Stimulated activated CD4-positive, alpha-beta T cell treated with anti-CD3 and anti-CD28 coated beads, TNF-alpha, amount 100 ng/mL, for 1 hour (primary cell): ENCODE measurements around the gene DNAJA4.

ENCODE experiments used
- DNase-seq, 3 donors: peaks; one replicate each; pipeline ENCODE4 v3.0.0-alpha.2; 2020; ENCODE audit warnings: low read depth in 3 of 3, low spot score in 1 of 3

The DNAJA4 gene

GRCh38 chr15:78313383-78313782 is 49.0 kb downstream of the DNAJA4 start:
- no peak for DNase-seq

- no peak for DNase-seq
Observed at GRCh38 chr15:78314181-78314581, 49.8 kb downstream of the DNAJA4 start.

GRCh38 chr15:78315686-78316282 is 51.4 kb downstream of the DNAJA4 start:
- no peak for DNase-seq

- DNase-seq = no peak
Observed at GRCh38 chr15:78316283-78317083, 52.1 kb downstream of the DNAJA4 start.

GRCh38 chr15:78317145-78317836 is 52.9 kb downstream of the DNAJA4 start:
- no peak for DNase-seq

GRCh38 chr15:78319588-78319987 is 55.2 kb downstream of the DNAJA4 start:
- DNase-seq = no peak

GRCh38 chr15:78320183-78320582 is 55.8 kb downstream of the DNAJA4 start:
- no peak for DNase-seq

GRCh38 chr15:78321041-78321570 is 56.7 kb downstream of the DNAJA4 start:
- no peak for DNase-seq

GRCh38 chr15:78321786-78322185 is 57.4 kb downstream of the DNAJA4 start:
- DNase-seq = no peak

GRCh38 chr15:78322243-78322642 is 57.9 kb downstream of the DNAJA4 start:
- DNase-seq = no peak

- no peak for DNase-seq
Observed at GRCh38 chr15:78322724-78323521, 58.6 kb downstream of the DNAJA4 start.

GRCh38 chr15:78323693-78324092 is 59.3 kb downstream of the DNAJA4 start:
- DNase-seq = no peak

- no peak for DNase-seq
Observed at GRCh38 chr15:78324144-78324543, 59.8 kb downstream of the DNAJA4 start.

GRCh38 chr15:78325092-78325843 is 60.9 kb downstream of the DNAJA4 start:
- DNase-seq = no peak

GRCh38 chr15:78327466-78327865 is 63.1 kb downstream of the DNAJA4 start:
- DNase-seq = no peak

GRCh38 chr15:78329625-78330024 is 65.3 kb downstream of the DNAJA4 start:
- no peak for DNase-seq
